Stomach smooth muscle (tissue), 2 donors: Measurements from ENCODE around the gene CPAMD8.
"Not testable (repeated sequence)": the region's sequence is repeated elsewhere in the genome, so short reads cannot be mapped to it uniquely, and the experiment has no call there.

Experiments
- H3K27ac ChIP-seq: one replicate; pipeline ENCODE4 v1.7.0; 2013; ENCODE audit warnings: mild to moderate bottlenecking, low read length, inconsistent platforms
- H3K27me3 ChIP-seq, 2 donors: one replicate each; pipeline ENCODE4 v1.7.0; 2013; ENCODE audit warnings: low read length in 2 of 2; ENCODE audit not compliant: insufficient read depth in 2 of 2, control insufficient read depth in 1 of 2
- H3K36me3 ChIP-seq, 2 donors: one replicate each; pipeline ENCODE4 v1.7.0; 2013; ENCODE audit warnings: low read length in 2 of 2; ENCODE audit not compliant: control insufficient read depth in 2 of 2, insufficient read depth in 2 of 2
- H3K4me1 ChIP-seq: one replicate; pipeline ENCODE4 v1.7.0; 2013; ENCODE audit warnings: low read length; ENCODE audit not compliant: control insufficient read depth, insufficient read depth
- H3K4me3 ChIP-seq, 2 donors: one replicate each; pipeline ENCODE4 v1.7.0; 2013; ENCODE audit warnings: low read length in 2 of 2
- H3K9ac ChIP-seq, 2 donors: one replicate each; pipeline ENCODE4 v1.7.0; 2013; ENCODE audit warnings: low read length in 2 of 2, mild to moderate bottlenecking in 1 of 2
- H3K9me3 ChIP-seq, 2 donors: one replicate each; pipeline ENCODE4 v1.7.0; 2013; ENCODE audit warnings: low read length in 2 of 2; ENCODE audit not compliant: control insufficient read depth in 2 of 2
- donor health status: healthy.
- donor health status: Pancreatic carcinoma.

CPAMD8 gene

GRCh38 chr19:16946951-16947940 is 79.4 kb downstream of the CPAMD8 start:
- Histone ChIP-seq H3K27me3 (peaks cover 0 to 13% of the 10 kb centered on the region in 2 donors), H3K4me3 (no peak overlapping the region), H3K4me1 (no peaks in the 10 kb centered on the region), H3K36me3 (no peaks in the 10 kb centered on the region), H3K9me3 (no peaks in the 10 kb centered on the region), H3K9ac (no peak overlapping the region), H3K27ac (no peak overlapping the region)

- H3K36me3 ChIP-seq, result no peaks in the 10 kb centered on the region
- H3K27me3 ChIP-seq, result peaks cover 0 to 7% of the 10 kb centered on the region in 2 donors
- no peak overlapping the region for H3K9ac ChIP-seq
- H3K27ac ChIP-seq, result no peak overlapping the region
- no peaks in the 10 kb centered on the region for H3K9me3 ChIP-seq
- H3K4me3 ChIP-seq, result no peak overlapping the region
- no peaks in the 10 kb centered on the region for H3K4me1 ChIP-seq
These were observed 80.7 kb downstream of the CPAMD8 start for GRCh38 chr19:16945762-16946465.

- H3K36me3 ChIP-seq, result no peaks in the 10 kb centered on the region
- H3K27me3 ChIP-seq, result peaks cover 0 to 7% of the 10 kb centered on the region in 2 donors
- H3K4me3 ChIP-seq, result no peak overlapping the region
- H3K9me3 ChIP-seq, result no peaks in the 10 kb centered on the region
- H3K27ac ChIP-seq, result no peak overlapping the region
- H3K4me1 ChIP-seq, result no peaks in the 10 kb centered on the region
- H3K9ac ChIP-seq, result no peak overlapping the region
These were observed 81.3 kb downstream of the CPAMD8 start for GRCh38 chr19:16945364-16945714.

GRCh38 chr19:16944626-16945363 is 81.8 kb downstream of the CPAMD8 start:
- no peak overlapping the region for H3K9ac ChIP-seq
- no peak overlapping the region for H3K4me3 ChIP-seq
- H3K4me1 ChIP-seq, result no peaks in the 10 kb centered on the region
- H3K9me3 ChIP-seq, result no peaks in the 10 kb centered on the region
- H3K27ac ChIP-seq, result no peak overlapping the region
- H3K36me3 ChIP-seq, result no peaks in the 10 kb centered on the region
- H3K27me3 ChIP-seq, result peaks cover 0 to 7% of the 10 kb centered on the region in 2 donors

GRCh38 chr19:16943942-16944625 is 82.5 kb downstream of the CPAMD8 start:
- H3K36me3 ChIP-seq, result no peaks in the 10 kb centered on the region
- H3K9me3 ChIP-seq, result no peaks in the 10 kb centered on the region
- H3K4me1 ChIP-seq, result no peaks in the 10 kb centered on the region
- peaks cover 0 to 2% of the 10 kb centered on the region in 2 donors for H3K27me3 ChIP-seq
- H3K9ac ChIP-seq, result no peak overlapping the region
- no peak overlapping the region for H3K4me3 ChIP-seq
- H3K27ac ChIP-seq, result no peak overlapping the region

- H3K27ac ChIP-seq, H3K36me3 ChIP-seq: not testable (repeated sequence)
These were observed 83.5 kb downstream of the CPAMD8 start for GRCh38 chr19:16943090-16943489.

GRCh38 chr19:16942583-16942982 is 84.0 kb downstream of the CPAMD8 start:
- H3K27me3 ChIP-seq, result peaks cover 0 to under 1% of the 10 kb centered on the region in 2 donors
- H3K36me3 ChIP-seq, result no peaks in the 10 kb centered on the region
- H3K9me3 ChIP-seq, result no peaks in the 10 kb centered on the region
- no peaks in the 10 kb centered on the region for H3K4me1 ChIP-seq
- H3K9ac ChIP-seq, result no peak overlapping the region
- H3K4me3 ChIP-seq, result no peak overlapping the region
- H3K27ac ChIP-seq, result no peak overlapping the region

More at GRCh38 chr19:16943090-16943489, 83.5 kb downstream of the CPAMD8 start:
- H3K4me1 ChIP-seq, H3K9me3 ChIP-seq, H3K27me3 ChIP-seq, H3K4me3 ChIP-seq, H3K9ac ChIP-seq: not testable (repeated sequence)

GRCh38 chr19:16940626-16941025 is 86.0 kb downstream of the CPAMD8 start:
- Histone ChIP-seq H3K36me3 (no peaks in the 10 kb centered on the region), H3K9me3 (no peaks in the 10 kb centered on the region), H3K4me3 (no peak overlapping the region), H3K4me1 (no peaks in the 10 kb centered on the region), H3K27ac (no peak overlapping the region), H3K27me3 (no peaks in the 10 kb centered on the region), H3K9ac (no peak overlapping the region)

- not testable (repeated sequence) for H3K27me3 ChIP-seq, H3K9me3 ChIP-seq
These were observed 86.5 kb downstream of the CPAMD8 start for GRCh38 chr19:16940063-16940462.

GRCh38 chr19:16938211-16938610 is 88.4 kb downstream of the CPAMD8 start:
- Histone ChIP-seq H3K4me3 (no peak overlapping the region), H3K4me1 (no peaks in the 10 kb centered on the region), H3K36me3 (no peaks in the 10 kb centered on the region), H3K27ac (no peak overlapping the region), H3K9ac (no peak overlapping the region), H3K9me3 (peaks cover 0 to 9% of the 10 kb centered on the region in 2 donors), H3K27me3 (no peaks in the 10 kb centered on the region)

More at GRCh38 chr19:16940063-16940462, 86.5 kb downstream of the CPAMD8 start:
- not testable (repeated sequence) for H3K9ac ChIP-seq, H3K4me3 ChIP-seq, H3K36me3 ChIP-seq, H3K4me1 ChIP-seq, H3K27ac ChIP-seq
